GM12878 (cell line): ENCODE results near the gene ALCAM. TPM values are rescaled to one million over a fixed set of nuclear protein-coding genes. Genes with fewer than 3 reads are reported as not detected.

ENCODE experiments used
- ATF7 ChIP-seq: fragments of 450-650 bp; IDR thresholded peaks from 2 replicates; pipeline ENCODE4 v1.6.1; 2016; ENCODE audit warnings: low read depth, mild to moderate bottlenecking
- CEBPB ChIP-seq, 2 experiments: fragments of 150-350 bp in 1 of 2; IDR thresholded peaks; 2 replicates each; pipeline ENCODE4 v1.6.1; 2012 to 2014; ENCODE audit warnings: low read depth in 2 of 2, low read length in 2 of 2, borderline replicate concordance in 1 of 2, inconsistent platforms in 1 of 2
- EED ChIP-seq: sonication (generic); IDR thresholded peaks from 2 replicates; pipeline ENCODE4 v1.6.1; 2016; ENCODE audit warnings: antibody characterized with exemption, low read depth
- FOS ChIP-seq: IDR thresholded peaks from 3 replicates; pipeline ENCODE4 v1.6.1; 2011; ENCODE audit warnings: borderline replicate concordance; ENCODE audit not compliant: insufficient read length; ENCODE audit errors: extremely low read depth
- FOXM1 ChIP-seq: IDR thresholded peaks from 2 replicates; pipeline ENCODE4 v1.6.1; 2012; ENCODE audit warnings: low read depth, mild to moderate bottlenecking, inconsistent platforms, low read length, moderate library complexity
- JUND ChIP-seq: IDR thresholded peaks from 2 replicates; pipeline ENCODE4 v1.6.1; 2012; ENCODE audit warnings: low read depth, mild to moderate bottlenecking, low read length, improper control_type of control experiment, moderate library complexity
- LARP7 ChIP-seq: fragments of 450-650 bp; IDR thresholded peaks from 2 replicates; pipeline ENCODE4 v1.6.1; 2017; ENCODE audit warnings: mild to moderate bottlenecking
- MYC ChIP-seq: IDR thresholded peaks from 2 replicates; pipeline ENCODE4 v1.6.1; 2011; ENCODE audit warnings: mild to moderate bottlenecking, low read length, moderate library complexity, inconsistent platforms; ENCODE audit not compliant: insufficient read depth, insufficient replicate concordance, insufficient read length, severe bottlenecking
- POLR2A ChIP-seq: IDR thresholded peaks from 2 replicates; pipeline ENCODE4 v1.6.1; 2011; ENCODE audit warnings: low read depth, mild to moderate bottlenecking, low read length
- POLR2AphosphoS5 ChIP-seq: IDR thresholded peaks from 2 replicates; pipeline ENCODE4 v1.6.1; 2011; ENCODE audit warnings: mild to moderate bottlenecking, low read length, inconsistent platforms
- RAD51 ChIP-seq: fragments of 450-650 bp; IDR thresholded peaks from 2 replicates; pipeline ENCODE4 v1.6.1; 2016; ENCODE audit warnings: moderate library complexity, mild to moderate bottlenecking, inconsistent platforms
- RFX5 ChIP-seq: IDR thresholded peaks from 2 replicates; pipeline ENCODE4 v1.6.1; 2011; ENCODE audit warnings: low read depth, low read length, improper control_type of control experiment
- SMAD1 ChIP-seq: fragments of 450-650 bp; IDR thresholded peaks from 2 replicates; pipeline ENCODE4 v1.6.1; 2018; ENCODE audit warnings: mild to moderate bottlenecking, low read depth; ENCODE audit not compliant: partially characterized antibody
- SUPT20H ChIP-seq: IDR thresholded peaks from 2 replicates; pipeline ENCODE4 v1.6.1; 2011; ENCODE audit warnings: low read depth, mild to moderate bottlenecking, low read length, moderate library complexity, borderline replicate concordance; ENCODE audit not compliant: control insufficient read depth
- USF2 ChIP-seq: IDR thresholded peaks from 2 replicates; pipeline ENCODE4 v1.6.1; 2011; ENCODE audit warnings: low read depth, low read length, improper control_type of control experiment, borderline replicate concordance
- WRNIP1 ChIP-seq: IDR thresholded peaks from 2 replicates; pipeline ENCODE4 v1.6.1; 2011; ENCODE audit warnings: low read depth, low read length, improper control_type of control experiment, borderline replicate concordance
- ZBED1 ChIP-seq: IDR thresholded peaks from 2 replicates; pipeline ENCODE4 v1.6.1; 2016; ENCODE audit warnings: borderline replicate concordance
- ZNF24 ChIP-seq: fragments of 450-650 bp; IDR thresholded peaks from 2 replicates; pipeline ENCODE4 v1.6.1; 2017; ENCODE audit warnings: antibody characterized with exemption, mild to moderate bottlenecking
- polyA plus RNA-seq, 11 experiments: library from polyadenylated mRNA; depleted of rRNA in 4 of 11; unstranded in 6 of 11; stranded (reverse) in 5 of 11; fragments of >200 nt; fragmentation: Nextera tagmentation in 4 of 11; fragmentation: Illumina TruSeq in 1 of 11; extraction: Ambion mirVana in 4 of 11; extraction: Trizol in 1 of 11; gene quantifications; 1 replicate in 1 of 11; 2 replicates in 10 of 11; pipeline versions ENCODE4 v1.2.1 to v1.2.3, GENCODE V29; 2011 to 2016; ENCODE audit warnings: inconsistent platforms in 2 of 11, missing spikeins in 2 of 11, low read depth in 1 of 11
- total RNA-seq, 4 experiments: library from RNA; depleted of rRNA in 3 of 4; stranded (reverse); fragments of >200 nt in 3 of 4; fragmentation: Illumina TruSeq in 1 of 4; extraction: Trizol in 1 of 4; gene quantifications; 2 replicates each; pipeline versions ENCODE4 v1.2.1 to v1.2.3, GENCODE V29; 2013 to 2021
- TF ChIP-seq, protein P1 (sequence below): fragments of 450-650 bp; formaldehyde crosslinking; IDR thresholded peaks from 2 replicates; pipeline ENCODE4 v1.4.0; 2022; ENCODE audit warnings: mild to moderate bottlenecking, moderate library complexity
- TF ChIP-seq, protein P2 (sequence below): IDR thresholded peaks from 2 replicates; pipeline ENCODE4 v1.6.1; 2012; ENCODE audit warnings: mild to moderate bottlenecking, low read depth, low read length

ALCAM gene
- total and polyA plus RNA-seq, 10 of the 15 experiments (the other 5 are each of a cell fraction or from before 2014, with no cell fraction given): 12.2 to 54.2 (median 32.6) TPM

DNA sequence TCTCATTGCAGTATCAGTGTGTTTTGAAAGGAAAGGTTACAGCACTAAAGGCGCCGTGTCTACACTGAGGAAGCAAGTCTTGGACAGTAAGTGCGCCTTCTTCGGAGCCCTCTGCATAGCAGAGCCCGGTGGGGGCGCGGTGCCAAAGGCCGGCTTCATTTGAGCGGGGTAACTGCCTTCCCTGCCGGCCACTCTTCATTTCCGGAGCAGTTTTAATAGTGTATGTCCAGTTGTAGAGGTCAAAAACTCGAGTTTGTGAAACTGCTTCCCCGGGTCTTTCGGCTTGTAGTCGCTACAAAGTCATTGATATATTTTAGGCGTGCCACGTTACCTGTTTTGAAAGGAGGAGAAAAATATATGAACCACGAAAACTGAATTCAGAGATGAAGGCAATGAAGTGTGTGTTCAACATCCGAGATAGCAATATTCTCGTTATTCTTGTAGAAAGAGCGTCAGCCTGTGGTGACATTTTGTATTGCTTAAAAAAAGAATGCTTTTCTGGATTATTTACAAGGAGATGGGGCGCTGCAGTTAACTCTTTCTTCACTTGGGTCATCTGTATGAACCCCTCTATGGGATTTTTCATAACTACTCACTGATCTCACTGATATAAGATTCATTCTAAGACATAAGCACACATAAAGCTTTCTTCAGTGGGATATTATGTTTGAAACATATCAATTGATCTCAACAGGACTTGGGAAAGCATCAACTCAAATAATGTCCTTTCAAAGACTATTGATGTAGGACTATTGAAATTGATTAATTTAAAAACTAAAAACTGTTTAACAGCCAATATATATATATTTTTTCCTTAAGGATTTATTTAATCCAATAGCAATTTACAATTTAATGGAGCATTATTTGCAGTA is 3.0 kb downstream of the ALCAM start (continued):
- TF ChIP-seq FOXM1 (no peak), WRNIP1 (no peak), ZBED1 (0 out of 2 replicates have a peak, but pooled peaks have one; percentile 14), FOS (no peak), SMAD1 (no peak), USF2 (no peak), ATF7 (no peak), EED (no peak), JUND (no peak), MYC (no peak), POLR2AphosphoS5 (0 out of 2 replicates have a peak, but pooled peaks have one; percentile 13), RAD51 (no peak), RFX5 (no peak), CEBPB (IDR thresholded peaks at IDR 0.05; ENCODE audit: borderline replicate concordance in 1 of 2, low read depth in 2 of 2, low read length in 2 of 2) (no peak), LARP7 (no peak), ZNF24 (0 out of 2 replicates have a peak, but pooled peaks have one; percentile 44), POLR2A (no peak), SUPT20H (no peak)
- TF ChIP-seq, protein P1, sequence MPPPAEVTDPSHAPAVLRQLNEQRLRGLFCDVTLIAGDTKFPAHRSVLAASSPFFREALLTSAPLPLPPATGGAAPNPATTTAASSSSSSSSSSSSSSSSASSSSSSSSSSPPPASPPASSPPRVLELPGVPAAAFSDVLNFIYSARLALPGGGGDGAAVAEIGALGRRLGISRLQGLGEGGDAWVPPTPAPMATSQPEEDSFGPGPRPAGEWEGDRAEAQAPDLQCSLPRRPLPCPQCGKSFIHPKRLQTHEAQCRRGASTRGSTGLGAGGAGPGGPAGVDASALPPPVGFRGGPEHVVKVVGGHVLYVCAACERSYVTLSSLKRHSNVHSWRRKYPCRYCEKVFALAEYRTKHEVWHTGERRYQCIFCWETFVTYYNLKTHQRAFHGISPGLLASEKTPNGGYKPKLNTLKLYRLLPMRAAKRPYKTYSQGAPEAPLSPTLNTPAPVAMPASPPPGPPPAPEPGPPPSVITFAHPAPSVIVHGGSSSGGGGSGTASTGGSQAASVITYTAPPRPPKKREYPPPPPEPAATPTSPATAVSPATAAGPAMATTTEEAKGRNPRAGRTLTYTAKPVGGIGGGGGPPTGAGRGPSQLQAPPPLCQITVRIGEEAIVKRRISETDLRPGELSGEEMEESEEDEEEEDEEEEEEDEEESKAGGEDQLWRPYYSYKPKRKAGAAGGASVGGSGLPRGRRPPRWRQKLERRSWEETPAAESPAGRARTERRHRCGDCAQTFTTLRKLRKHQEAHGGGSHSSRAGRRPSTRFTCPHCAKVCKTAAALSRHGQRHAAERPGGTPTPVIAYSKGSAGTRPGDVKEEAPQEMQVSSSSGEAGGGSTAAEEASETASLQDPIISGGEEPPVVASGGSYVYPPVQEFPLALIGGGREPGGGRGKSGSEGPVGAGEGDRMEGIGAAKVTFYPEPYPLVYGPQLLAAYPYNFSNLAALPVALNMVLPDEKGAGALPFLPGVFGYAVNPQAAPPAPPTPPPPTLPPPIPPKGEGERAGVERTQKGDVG: no peak
- TF ChIP-seq, protein P2, sequence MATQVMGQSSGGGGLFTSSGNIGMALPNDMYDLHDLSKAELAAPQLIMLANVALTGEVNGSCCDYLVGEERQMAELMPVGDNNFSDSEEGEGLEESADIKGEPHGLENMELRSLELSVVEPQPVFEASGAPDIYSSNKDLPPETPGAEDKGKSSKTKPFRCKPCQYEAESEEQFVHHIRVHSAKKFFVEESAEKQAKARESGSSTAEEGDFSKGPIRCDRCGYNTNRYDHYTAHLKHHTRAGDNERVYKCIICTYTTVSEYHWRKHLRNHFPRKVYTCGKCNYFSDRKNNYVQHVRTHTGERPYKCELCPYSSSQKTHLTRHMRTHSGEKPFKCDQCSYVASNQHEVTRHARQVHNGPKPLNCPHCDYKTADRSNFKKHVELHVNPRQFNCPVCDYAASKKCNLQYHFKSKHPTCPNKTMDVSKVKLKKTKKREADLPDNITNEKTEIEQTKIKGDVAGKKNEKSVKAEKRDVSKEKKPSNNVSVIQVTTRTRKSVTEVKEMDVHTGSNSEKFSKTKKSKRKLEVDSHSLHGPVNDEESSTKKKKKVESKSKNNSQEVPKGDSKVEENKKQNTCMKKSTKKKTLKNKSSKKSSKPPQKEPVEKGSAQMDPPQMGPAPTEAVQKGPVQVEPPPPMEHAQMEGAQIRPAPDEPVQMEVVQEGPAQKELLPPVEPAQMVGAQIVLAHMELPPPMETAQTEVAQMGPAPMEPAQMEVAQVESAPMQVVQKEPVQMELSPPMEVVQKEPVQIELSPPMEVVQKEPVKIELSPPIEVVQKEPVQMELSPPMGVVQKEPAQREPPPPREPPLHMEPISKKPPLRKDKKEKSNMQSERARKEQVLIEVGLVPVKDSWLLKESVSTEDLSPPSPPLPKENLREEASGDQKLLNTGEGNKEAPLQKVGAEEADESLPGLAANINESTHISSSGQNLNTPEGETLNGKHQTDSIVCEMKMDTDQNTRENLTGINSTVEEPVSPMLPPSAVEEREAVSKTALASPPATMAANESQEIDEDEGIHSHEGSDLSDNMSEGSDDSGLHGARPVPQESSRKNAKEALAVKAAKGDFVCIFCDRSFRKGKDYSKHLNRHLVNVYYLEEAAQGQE: no peak
